GM23338 (cell line): ENCODE results near the gene LRIG3. TPM values are rescaled to one million over a fixed set of nuclear protein-coding genes. Genes with fewer than 3 reads are reported as not detected.

Experiments used
- ATAC-seq: fragments of 200-7000 bp; cut with Tn5 transposase; 3 replicates; pipeline ENCODE4 v1.9.1; 2020
- DNase-seq: peaks from one replicate; pipeline ENCODE4 v3.0.0-alpha.2; 2015; ENCODE audit warnings: low spot score
- H2AFZ ChIP-seq: fragments of 200-600 bp; sonication (generic); 2 replicates; pipeline ENCODE4 v1.8.0; 2016; ENCODE audit warnings: antibody characterized with exemption, mild to moderate bottlenecking, moderate library complexity
- H3F3A ChIP-seq: fragments of 200-600 bp; sonication (generic); replicated peaks from 2 replicates; pipeline ENCODE4 v1.8.0; 2017; ENCODE audit warnings: antibody characterized with exemption, mixed run types, low read depth
- H3K27ac ChIP-seq: fragments of 200-600 bp; sonication (generic); 2 replicates; pipeline ENCODE4 v1.6.1; 2016; ENCODE audit warnings: low read depth
- H3K27me3 ChIP-seq: fragments of 200-600 bp; sonication (generic); 2 replicates; pipeline ENCODE4 v1.8.0; 2016; ENCODE audit warnings: mild to moderate bottlenecking, mixed run types, moderate library complexity; ENCODE audit not compliant: insufficient read depth
- H3K36me3 ChIP-seq: fragments of 200-600 bp; sonication (generic); 2 replicates; pipeline ENCODE4 v1.8.0; 2016; ENCODE audit warnings: mild to moderate bottlenecking; ENCODE audit not compliant: insufficient read depth
- H3K4me1 ChIP-seq: fragments of 200-600 bp; sonication (generic); 2 replicates; pipeline ENCODE4 v1.8.0; 2016; ENCODE audit warnings: mild to moderate bottlenecking, moderate library complexity; ENCODE audit not compliant: insufficient read depth
- H3K4me2 ChIP-seq: fragments of 200-600 bp; sonication (generic); 2 replicates; pipeline ENCODE4 v1.7.1; 2017; ENCODE audit warnings: mixed run types
- H3K4me3 ChIP-seq: fragments of 200-600 bp; sonication (generic); 2 replicates; pipeline ENCODE4 v1.6.1; 2016; ENCODE audit warnings: mixed run types
- H3K79me2 ChIP-seq: fragments of 200-600 bp; sonication (generic); replicated peaks from 2 replicates; pipeline ENCODE4 v1.8.0; 2017; ENCODE audit warnings: mild to moderate bottlenecking; ENCODE audit not compliant: insufficient read depth
- H3K9me2 ChIP-seq: fragments of 200-600 bp; sonication (generic); 2 replicates; pipeline ENCODE4 v1.8.0; 2017; ENCODE audit not compliant: insufficient read depth
- H4K20me1 ChIP-seq: fragments of 200-600 bp; sonication (generic); replicated peaks from 2 replicates; pipeline ENCODE4 v1.8.0; 2017; ENCODE audit warnings: mild to moderate bottlenecking; ENCODE audit not compliant: insufficient read depth
- H3K27ac Mint-ChIP-seq: 2 replicates; pipeline ENCODE4 v1.8.0; 2020; ENCODE audit warnings: inconsistent platforms, mild to moderate bottlenecking, moderate library complexity, mixed read lengths
- H3K27me3 Mint-ChIP-seq: 3 replicates; pipeline ENCODE4 v1.8.0; 2022; ENCODE audit warnings: low read depth, mild to moderate bottlenecking, moderate library complexity, mixed read lengths, inconsistent platforms; ENCODE audit not compliant: insufficient read depth, poor library complexity
- H3K36me3 Mint-ChIP-seq: 3 replicates; pipeline ENCODE4 v1.8.0; 2021; ENCODE audit warnings: low read depth, mild to moderate bottlenecking, inconsistent platforms, moderate library complexity, mixed read lengths
- H3K4me1 Mint-ChIP-seq: 3 replicates; pipeline ENCODE4 v1.8.0; 2020; ENCODE audit warnings: mild to moderate bottlenecking, inconsistent platforms, mixed read lengths
- H3K4me3 Mint-ChIP-seq: 3 replicates; pipeline ENCODE4 v1.8.0; 2021; ENCODE audit warnings: moderate library complexity, mild to moderate bottlenecking, inconsistent platforms, mixed read lengths
- H3K9me3 Mint-ChIP-seq: 3 replicates; pipeline ENCODE4 v1.8.0; 2020; ENCODE audit warnings: moderate library complexity, mild to moderate bottlenecking, inconsistent platforms, mixed read lengths
- CREB1 ChIP-seq: fragments of 250-450 bp; sonication (Bioruptor Pico); IDR thresholded peaks from 2 replicates; pipeline ENCODE4 v1.5.0; 2020; ENCODE audit warnings: low read depth, mild to moderate bottlenecking, moderate library complexity
- EZH2 ChIP-seq: fragments of 200-600 bp; sonication (generic); IDR thresholded peaks from one replicate; pipeline ENCODE4 v1.8.0; 2017; ENCODE audit warnings: antibody characterized with exemption, mild to moderate bottlenecking, low read depth; ENCODE audit not compliant: unreplicated experiment
- EZH2phosphoT487 ChIP-seq: fragments of 200-600 bp; sonication (generic); IDR thresholded peaks from one replicate; pipeline ENCODE4 v1.8.1; 2018; ENCODE audit warnings: antibody characterized with exemption; ENCODE audit not compliant: unreplicated experiment
- JUNB ChIP-seq: IDR thresholded peaks from one replicate; pipeline ENCODE4 v1.6.1; 2016; ENCODE audit warnings: antibody characterized with exemption; ENCODE audit not compliant: unreplicated experiment
- NANOG ChIP-seq: IDR thresholded peaks from 2 replicates; pipeline ENCODE4 v1.6.1; 2016; ENCODE audit warnings: antibody characterized with exemption, borderline replicate concordance
- POLR2AphosphoS5 ChIP-seq: IDR thresholded peaks from 2 replicates; pipeline ENCODE4 v1.6.1; 2016; ENCODE audit warnings: antibody characterized with exemption, low read depth
- ZNF114 ChIP-seq: fragments of 250-450 bp; sonication (Bioruptor Pico); IDR thresholded peaks from 2 replicates; pipeline ENCODE4 v1.5.0; 2020; ENCODE audit warnings: mild to moderate bottlenecking, moderate library complexity
- ZNF331 ChIP-seq: fragments of 250-450 bp; sonication (Bioruptor Pico); IDR thresholded peaks from 2 replicates; pipeline ENCODE4 v1.5.0; 2020; ENCODE audit warnings: low read depth, mild to moderate bottlenecking, moderate library complexity
- polyA plus RNA-seq: library from polyadenylated mRNA; unstranded; fragments of >200 nt; fragmentation: Nextera tagmentation; extraction: Ambion mirVana; gene quantifications from 2 replicates; pipeline ENCODE4 v1.2.1, GENCODE V29; 2016
- total RNA-seq: library from RNA; depleted of rRNA; stranded (reverse); fragments of >200 nt; shearing (Covaris generic); gene quantifications from 2 replicates; pipeline ENCODE4 v1.2.3, GENCODE V29; 2014
- TF ChIP-seq, protein P1 (sequence below): IDR thresholded peaks from one replicate; pipeline ENCODE4 v1.6.1; 2018; ENCODE audit warnings: antibody characterized with exemption; ENCODE audit not compliant: unreplicated experiment
- TF ChIP-seq, protein P2 (sequence below): IDR thresholded peaks from 2 replicates; pipeline ENCODE4 v1.6.1; 2016; ENCODE audit warnings: antibody characterized with exemption
- TF ChIP-seq, protein P3 (sequence below): fragments of 250-450 bp; sonication (Bioruptor Pico); IDR thresholded peaks from 2 replicates; pipeline ENCODE4 v1.5.0; 2020; ENCODE audit warnings: mild to moderate bottlenecking, moderate library complexity

The LRIG3 gene
- total and polyA plus RNA-seq, 2 experiments from 2014 or later, result 1.6 to 7.5 TPM

DNA sequence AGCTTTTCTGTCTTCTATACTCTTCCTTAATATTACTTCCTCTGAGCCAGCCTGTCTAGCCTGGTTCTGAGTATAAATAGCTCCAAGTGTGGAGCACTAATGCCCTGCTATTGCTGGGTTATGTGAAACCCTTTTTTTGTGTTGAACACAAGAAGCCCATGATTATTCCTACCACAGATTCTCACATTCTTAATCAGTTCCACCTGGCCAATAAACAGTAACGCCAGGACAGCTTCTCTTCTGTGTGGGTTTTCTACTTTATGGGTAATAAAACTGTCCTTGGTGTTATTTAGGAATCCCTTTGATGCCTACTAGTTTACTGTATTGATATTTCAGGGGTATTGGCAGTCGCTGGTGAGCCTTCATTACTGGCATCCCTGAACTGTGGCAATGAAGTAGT, 48.9 kb upstream of the LRIG3 start (continued):
- no peak for TF ChIP-seq POLR2AphosphoS5

DNA sequence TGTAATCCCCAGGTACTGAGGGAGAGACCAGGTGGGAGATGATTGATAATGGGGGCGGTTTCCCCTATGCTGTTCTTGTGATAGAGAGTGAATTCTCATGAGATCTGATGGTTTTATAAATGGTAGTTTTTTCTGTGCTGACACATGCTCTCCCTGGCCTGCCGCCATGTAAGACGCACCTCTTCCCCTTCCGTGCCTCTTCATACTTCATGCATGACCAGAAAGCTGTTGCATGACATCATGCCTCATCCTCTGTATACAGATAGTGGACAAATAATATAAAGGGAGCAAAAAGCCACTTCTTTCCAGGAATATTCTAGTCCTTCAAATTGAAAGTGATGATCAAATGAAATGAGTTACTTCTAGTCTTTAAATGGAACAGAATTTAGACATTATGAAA, 47.3 kb upstream of the LRIG3 start:
- Histone ChIP-seq H3K36me3 (no peaks in the 10 kb centered on the region), H3F3A (no peaks in the 10 kb centered on the region), H3K9me2 (no peaks in the 10 kb centered on the region), H4K20me1 (no peaks in the 10 kb centered on the region), H3K4me2 (no peak overlapping the region), H2AFZ (no peak overlapping the region), H3K79me2 (no peaks in the 10 kb centered on the region), H3K27ac (no peak overlapping the region), H3K27me3 (no peaks in the 10 kb centered on the region), H3K4me1 (no peaks in the 10 kb centered on the region), H3K4me3 (no peak overlapping the region)
- no peaks in the 10 kb centered on the region for H3K9me3 Mint-ChIP-seq
- DNase-seq, result no peak
- TF ChIP-seq POLR2AphosphoS5 (no peak), ZNF331 (CRISPR knock-in tag) (no peak), EZH2phosphoT487 (no peak), NANOG (no peak), CREB1 (no peak), EZH2 (no peak), JUNB (no peak)
- TF ChIP-seq, protein P1, sequence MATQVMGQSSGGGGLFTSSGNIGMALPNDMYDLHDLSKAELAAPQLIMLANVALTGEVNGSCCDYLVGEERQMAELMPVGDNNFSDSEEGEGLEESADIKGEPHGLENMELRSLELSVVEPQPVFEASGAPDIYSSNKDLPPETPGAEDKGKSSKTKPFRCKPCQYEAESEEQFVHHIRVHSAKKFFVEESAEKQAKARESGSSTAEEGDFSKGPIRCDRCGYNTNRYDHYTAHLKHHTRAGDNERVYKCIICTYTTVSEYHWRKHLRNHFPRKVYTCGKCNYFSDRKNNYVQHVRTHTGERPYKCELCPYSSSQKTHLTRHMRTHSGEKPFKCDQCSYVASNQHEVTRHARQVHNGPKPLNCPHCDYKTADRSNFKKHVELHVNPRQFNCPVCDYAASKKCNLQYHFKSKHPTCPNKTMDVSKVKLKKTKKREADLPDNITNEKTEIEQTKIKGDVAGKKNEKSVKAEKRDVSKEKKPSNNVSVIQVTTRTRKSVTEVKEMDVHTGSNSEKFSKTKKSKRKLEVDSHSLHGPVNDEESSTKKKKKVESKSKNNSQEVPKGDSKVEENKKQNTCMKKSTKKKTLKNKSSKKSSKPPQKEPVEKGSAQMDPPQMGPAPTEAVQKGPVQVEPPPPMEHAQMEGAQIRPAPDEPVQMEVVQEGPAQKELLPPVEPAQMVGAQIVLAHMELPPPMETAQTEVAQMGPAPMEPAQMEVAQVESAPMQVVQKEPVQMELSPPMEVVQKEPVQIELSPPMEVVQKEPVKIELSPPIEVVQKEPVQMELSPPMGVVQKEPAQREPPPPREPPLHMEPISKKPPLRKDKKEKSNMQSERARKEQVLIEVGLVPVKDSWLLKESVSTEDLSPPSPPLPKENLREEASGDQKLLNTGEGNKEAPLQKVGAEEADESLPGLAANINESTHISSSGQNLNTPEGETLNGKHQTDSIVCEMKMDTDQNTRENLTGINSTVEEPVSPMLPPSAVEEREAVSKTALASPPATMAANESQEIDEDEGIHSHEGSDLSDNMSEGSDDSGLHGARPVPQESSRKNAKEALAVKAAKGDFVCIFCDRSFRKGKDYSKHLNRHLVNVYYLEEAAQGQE, result no peak
- TF ChIP-seq, protein P2, sequence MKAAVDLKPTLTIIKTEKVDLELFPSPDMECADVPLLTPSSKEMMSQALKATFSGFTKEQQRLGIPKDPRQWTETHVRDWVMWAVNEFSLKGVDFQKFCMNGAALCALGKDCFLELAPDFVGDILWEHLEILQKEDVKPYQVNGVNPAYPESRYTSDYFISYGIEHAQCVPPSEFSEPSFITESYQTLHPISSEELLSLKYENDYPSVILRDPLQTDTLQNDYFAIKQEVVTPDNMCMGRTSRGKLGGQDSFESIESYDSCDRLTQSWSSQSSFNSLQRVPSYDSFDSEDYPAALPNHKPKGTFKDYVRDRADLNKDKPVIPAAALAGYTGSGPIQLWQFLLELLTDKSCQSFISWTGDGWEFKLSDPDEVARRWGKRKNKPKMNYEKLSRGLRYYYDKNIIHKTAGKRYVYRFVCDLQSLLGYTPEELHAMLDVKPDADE, result no peak
- H3K4me1 Mint-ChIP-seq, result no peaks in the 10 kb centered on the region
- H3K27me3 Mint-ChIP-seq, result no peaks in the 10 kb centered on the region
- no peak overlapping the region for H3K4me3 Mint-ChIP-seq
- no peak overlapping the region for H3K27ac Mint-ChIP-seq
- no peak for ATAC-seq
- no peaks in the 10 kb centered on the region for H3K36me3 Mint-ChIP-seq

DNA sequence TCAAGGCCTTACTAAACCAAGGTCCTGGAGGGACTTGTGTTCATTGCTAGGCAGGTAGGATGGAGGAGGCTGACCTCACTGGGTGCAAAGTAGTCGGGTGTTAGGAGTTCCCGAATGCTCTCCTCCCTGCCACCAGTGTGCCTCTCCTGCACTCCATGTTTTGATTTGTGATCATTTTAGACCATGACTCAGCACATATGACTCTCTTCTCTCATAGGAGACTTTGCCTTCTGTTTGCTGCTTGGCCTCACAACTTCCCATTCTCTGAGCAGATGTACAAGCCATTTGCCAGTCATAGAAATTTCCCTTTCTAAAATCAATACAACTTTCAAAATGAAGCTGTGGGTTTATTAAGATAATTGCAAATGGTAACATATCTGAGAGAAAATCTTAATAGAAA, 46.6 kb upstream of the LRIG3 start:
- Mint-ChIP-seq H3K36me3 (no peaks in the 10 kb centered on the region), H3K9me3 (no peaks in the 10 kb centered on the region), H3K4me1 (no peaks in the 10 kb centered on the region), H3K27ac (no peak overlapping the region; the same call in 1 of the 2 replicates), H3K4me3 (no peak overlapping the region), H3K27me3 (no peaks in the 10 kb centered on the region)
- Histone ChIP-seq H3K9me2 (no peaks in the 10 kb centered on the region), H3K4me2 (no peak overlapping the region), H3K27ac (no peak overlapping the region), H3K4me1 (no peaks in the 10 kb centered on the region), H3K27me3 (no peaks in the 10 kb centered on the region), H4K20me1 (no peaks in the 10 kb centered on the region), H3K79me2 (no peaks in the 10 kb centered on the region), H3K36me3 (no peaks in the 10 kb centered on the region), H3K4me3 (no peak overlapping the region), H3F3A (no peaks in the 10 kb centered on the region), H2AFZ (peak overlapping the region; percentile 60; the same call in 1 of the 2 replicates)
- ATAC-seq (no peak), DNase-seq (no peak)
- TF ChIP-seq JUNB, result no peak
- TF ChIP-seq EZH2phosphoT487, result no peak
- no peak for TF ChIP-seq CREB1
- TF ChIP-seq ZNF114 (CRISPR knock-in tag), result no peak
- TF ChIP-seq, protein P3, sequence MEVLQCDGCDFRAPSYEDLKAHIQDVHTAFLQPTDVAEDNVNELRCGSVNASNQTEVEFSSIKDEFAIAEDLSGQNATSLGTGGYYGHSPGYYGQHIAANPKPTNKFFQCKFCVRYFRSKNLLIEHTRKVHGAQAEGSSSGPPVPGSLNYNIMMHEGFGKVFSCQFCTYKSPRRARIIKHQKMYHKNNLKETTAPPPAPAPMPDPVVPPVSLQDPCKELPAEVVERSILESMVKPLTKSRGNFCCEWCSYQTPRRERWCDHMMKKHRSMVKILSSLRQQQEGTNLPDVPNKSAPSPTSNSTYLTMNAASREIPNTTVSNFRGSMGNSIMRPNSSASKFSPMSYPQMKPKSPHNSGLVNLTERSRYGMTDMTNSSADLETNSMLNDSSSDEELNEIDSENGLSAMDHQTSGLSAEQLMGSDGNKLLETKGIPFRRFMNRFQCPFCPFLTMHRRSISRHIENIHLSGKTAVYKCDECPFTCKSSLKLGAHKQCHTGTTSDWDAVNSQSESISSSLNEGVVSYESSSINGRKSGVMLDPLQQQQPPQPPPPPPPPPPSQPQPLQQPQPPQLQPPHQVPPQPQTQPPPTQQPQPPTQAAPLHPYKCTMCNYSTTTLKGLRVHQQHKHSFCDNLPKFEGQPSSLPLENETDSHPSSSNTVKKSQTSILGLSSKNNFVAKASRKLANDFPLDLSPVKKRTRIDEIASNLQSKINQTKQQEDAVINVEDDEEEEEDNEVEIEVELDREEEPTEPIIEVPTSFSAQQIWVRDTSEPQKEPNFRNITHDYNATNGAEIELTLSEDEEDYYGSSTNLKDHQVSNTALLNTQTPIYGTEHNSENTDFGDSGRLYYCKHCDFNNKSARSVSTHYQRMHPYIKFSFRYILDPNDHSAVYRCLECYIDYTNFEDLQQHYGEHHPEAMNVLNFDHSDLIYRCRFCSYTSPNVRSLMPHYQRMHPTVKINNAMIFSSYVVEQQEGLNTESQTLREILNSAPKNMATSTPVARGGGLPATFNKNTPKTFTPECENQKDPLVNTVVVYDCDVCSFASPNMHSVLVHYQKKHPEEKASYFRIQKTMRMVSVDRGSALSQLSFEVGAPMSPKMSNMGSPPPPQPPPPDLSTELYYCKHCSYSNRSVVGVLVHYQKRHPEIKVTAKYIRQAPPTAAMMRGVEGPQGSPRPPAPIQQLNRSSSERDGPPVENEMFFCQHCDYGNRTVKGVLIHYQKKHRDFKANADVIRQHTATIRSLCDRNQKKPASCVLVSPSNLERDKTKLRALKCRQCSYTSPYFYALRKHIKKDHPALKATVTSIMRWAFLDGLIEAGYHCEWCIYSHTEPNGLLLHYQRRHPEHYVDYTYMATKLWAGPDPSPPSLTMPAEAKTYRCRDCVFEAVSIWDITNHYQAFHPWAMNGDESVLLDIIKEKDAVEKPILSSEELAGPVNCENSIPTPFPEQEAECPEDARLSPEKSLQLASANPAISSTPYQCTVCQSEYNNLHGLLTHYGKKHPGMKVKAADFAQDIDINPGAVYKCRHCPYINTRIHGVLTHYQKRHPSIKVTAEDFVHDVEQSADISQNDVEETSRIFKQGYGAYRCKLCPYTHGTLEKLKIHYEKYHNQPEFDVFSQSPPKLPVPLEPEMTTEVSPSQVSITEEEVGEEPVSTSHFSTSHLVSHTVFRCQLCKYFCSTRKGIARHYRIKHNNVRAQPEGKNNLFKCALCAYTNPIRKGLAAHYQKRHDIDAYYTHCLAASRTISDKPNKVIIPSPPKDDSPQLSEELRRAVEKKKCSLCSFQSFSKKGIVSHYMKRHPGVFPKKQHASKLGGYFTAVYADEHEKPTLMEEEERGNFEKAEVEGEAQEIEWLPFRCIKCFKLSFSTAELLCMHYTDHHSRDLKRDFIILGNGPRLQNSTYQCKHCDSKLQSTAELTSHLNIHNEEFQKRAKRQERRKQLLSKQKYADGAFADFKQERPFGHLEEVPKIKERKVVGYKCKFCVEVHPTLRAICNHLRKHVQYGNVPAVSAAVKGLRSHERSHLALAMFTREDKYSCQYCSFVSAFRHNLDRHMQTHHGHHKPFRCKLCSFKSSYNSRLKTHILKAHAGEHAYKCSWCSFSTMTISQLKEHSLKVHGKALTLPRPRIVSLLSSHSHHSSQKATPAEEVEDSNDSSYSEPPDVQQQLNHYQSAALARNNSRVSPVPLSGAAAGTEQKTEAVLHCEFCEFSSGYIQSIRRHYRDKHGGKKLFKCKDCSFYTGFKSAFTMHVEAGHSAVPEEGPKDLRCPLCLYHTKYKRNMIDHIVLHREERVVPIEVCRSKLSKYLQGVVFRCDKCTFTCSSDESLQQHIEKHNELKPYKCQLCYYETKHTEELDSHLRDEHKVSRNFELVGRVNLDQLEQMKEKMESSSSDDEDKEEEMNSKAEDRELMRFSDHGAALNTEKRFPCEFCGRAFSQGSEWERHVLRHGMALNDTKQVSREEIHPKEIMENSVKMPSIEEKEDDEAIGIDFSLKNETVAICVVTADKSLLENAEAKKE (CRISPR knock-in tag), result no peak
